HL-60 (cell line): ENCODE results near the gene ENPP7.

Experiments
- POLR2AphosphoS5 ChIP-seq: IDR thresholded peaks from 2 replicates; pipeline ENCODE4 v1.6.1; 2012; ENCODE audit warnings: low read depth
- REST ChIP-seq: IDR thresholded peaks from 2 replicates; pipeline ENCODE4 v1.6.1; 2012; ENCODE audit warnings: low read depth; ENCODE audit not compliant: insufficient replicate concordance
- SPI1 ChIP-seq: IDR thresholded peaks from 2 replicates; pipeline ENCODE4 v1.6.1; 2012; ENCODE audit warnings: low read depth, mild to moderate bottlenecking, borderline replicate concordance
- TF ChIP-seq, protein P1 (sequence below): IDR thresholded peaks from one replicate; pipeline ENCODE4 v1.5.1; 2011; ENCODE audit warnings: low read length, control low read depth, inconsistent platforms; ENCODE audit not compliant: insufficient read depth

GRCh38 chr17:79781736-79782575 lies 51.2 kb downstream of the ENPP7 start:
- TF ChIP-seq REST (no peak), SPI1 (no peak), POLR2AphosphoS5 (no peak)
- TF ChIP-seq, protein P1, sequence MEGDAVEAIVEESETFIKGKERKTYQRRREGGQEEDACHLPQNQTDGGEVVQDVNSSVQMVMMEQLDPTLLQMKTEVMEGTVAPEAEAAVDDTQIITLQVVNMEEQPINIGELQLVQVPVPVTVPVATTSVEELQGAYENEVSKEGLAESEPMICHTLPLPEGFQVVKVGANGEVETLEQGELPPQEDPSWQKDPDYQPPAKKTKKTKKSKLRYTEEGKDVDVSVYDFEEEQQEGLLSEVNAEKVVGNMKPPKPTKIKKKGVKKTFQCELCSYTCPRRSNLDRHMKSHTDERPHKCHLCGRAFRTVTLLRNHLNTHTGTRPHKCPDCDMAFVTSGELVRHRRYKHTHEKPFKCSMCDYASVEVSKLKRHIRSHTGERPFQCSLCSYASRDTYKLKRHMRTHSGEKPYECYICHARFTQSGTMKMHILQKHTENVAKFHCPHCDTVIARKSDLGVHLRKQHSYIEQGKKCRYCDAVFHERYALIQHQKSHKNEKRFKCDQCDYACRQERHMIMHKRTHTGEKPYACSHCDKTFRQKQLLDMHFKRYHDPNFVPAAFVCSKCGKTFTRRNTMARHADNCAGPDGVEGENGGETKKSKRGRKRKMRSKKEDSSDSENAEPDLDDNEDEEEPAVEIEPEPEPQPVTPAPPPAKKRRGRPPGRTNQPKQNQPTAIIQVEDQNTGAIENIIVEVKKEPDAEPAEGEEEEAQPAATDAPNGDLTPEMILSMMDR: no peak
